ENCODE results near the gene REX1BD. TPM values are rescaled to one million over a fixed set of nuclear protein-coding genes. Genes with fewer than 3 reads are reported as not detected.

REX1BD gene
- total and polyA plus RNA-seq, 2 of the 4 experiments (the other 2 are of a cell fraction) = 14.2 to 44.6 TPM

DNA sequence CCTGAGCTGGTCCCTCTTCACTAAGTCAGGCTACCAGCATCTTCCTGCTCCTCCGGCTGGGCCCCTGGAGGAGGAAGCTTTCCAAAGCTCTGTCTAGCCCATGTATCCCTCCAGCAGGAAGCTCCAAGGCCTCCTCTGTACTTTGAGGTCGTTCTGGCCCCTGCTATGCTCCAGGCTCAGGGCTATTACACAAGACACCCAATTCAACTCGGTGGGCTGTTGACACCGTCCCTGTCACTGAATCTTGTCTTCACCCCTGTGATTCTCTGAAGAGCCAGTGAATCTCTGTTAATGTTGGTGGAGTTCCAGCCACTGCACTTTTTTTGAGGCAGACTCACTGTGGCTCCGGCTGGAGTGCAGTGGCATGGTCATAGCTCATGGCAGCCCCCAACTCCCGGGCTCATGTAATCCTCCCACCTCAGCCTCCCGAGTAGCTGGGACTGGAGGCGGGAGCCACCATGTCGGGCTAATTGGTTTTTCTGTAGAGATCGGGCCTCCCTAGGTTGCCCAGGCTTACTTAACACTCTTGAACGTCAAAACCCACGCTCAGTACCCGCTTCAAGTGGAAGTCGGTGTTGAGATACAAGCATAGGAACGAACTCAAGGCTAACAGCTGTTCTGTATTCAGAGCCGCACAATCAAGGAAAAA is 512 bp upstream of the REX1BD start:
- Histone ChIP-seq H3K9me1 (ENCODE audit: insufficient read depth, low read length) (peaks cover 4% of the 10 kb centered on the region; the same call in 1 of the 2 replicates), H3K56ac (ENCODE audit: extremely low read depth, insufficient read depth, low read length) (no peak overlapping the region), H3K36me3 (ENCODE audit: control insufficient read depth, insufficient read depth, low read length) (peaks cover 4% of the 10 kb centered on the region), H2BK20ac (ENCODE audit: low read depth, low read length) (no peak overlapping the region), H3K9ac (ENCODE audit: low read depth, low read length) (peak overlapping the region; percentile 43), H3K4ac (ENCODE audit: low read depth, low read length) (peak overlapping the region; percentile 73), H3K4me2 (ENCODE audit: low read depth, low read length) (peak overlapping the region; percentile 85), H2BK15ac (ENCODE audit: low read depth, low read length) (no peak overlapping the region), H3K27ac (ENCODE audit: insufficient read depth, low read length) (peak overlapping the region; percentile 52), H3K79me1 (ENCODE audit: low read depth in 1 of 2, low read length in 2 of 2) (peaks cover 6 to 20% of the 10 kb centered on the region in 2 experiments; a peak in 3 of 4 replicates), H2AK5ac (ENCODE audit: low read depth, low read length) (no peak overlapping the region), H2AFZ (replicated peaks; ENCODE audit: low read length, poor library complexity) (peak overlapping the region; percentile 100), H3K14ac (replicated peaks; ENCODE audit: low read depth, low read length) (peak overlapping the region; percentile 62; the same call in 1 of the 2 replicates), H3K9me3 (ENCODE audit: control insufficient read depth, insufficient read depth, low read length) (no peaks in the 10 kb centered on the region), H2AK9ac (replicated peaks; ENCODE audit: low read depth, low read length, poor library complexity) (peak overlapping the region; percentile 98), H4K91ac (ENCODE audit: insufficient read depth, low read depth, low read length) (peak overlapping the region; percentile 22; the same call in 1 of the 2 replicates), H4K5ac (ENCODE audit: low read depth, low read length) (peak overlapping the region; percentile 77), H2BK5ac (ENCODE audit: low read depth, low read length, poor library complexity, severe bottlenecking) (peak overlapping the region; percentile 39), H2BK120ac (ENCODE audit: low read depth, low read length) (peak overlapping the region; percentile 8), H4K8ac (ENCODE audit: low read depth in 2 of 2, low read length in 2 of 2) (peak overlapping the region; percentile 46 to 92), H3K4me1 (ENCODE audit: control insufficient read depth, insufficient read depth, low read length) (peaks cover 5% of the 10 kb centered on the region), H4K20me1 (ENCODE audit: insufficient read depth, low read length) (peaks cover 6% of the 10 kb centered on the region), H3K27me3 (ENCODE audit: control insufficient read depth, insufficient read depth, low read length) (peaks cover 2% of the 10 kb centered on the region; the same call in 1 of the 2 replicates), H3K4me3 (ENCODE audit: insufficient read depth, low read depth, low read length) (peak overlapping the region; percentile 56), H3K23ac (ENCODE audit: low read depth, low read length) (peak overlapping the region; percentile 36; the same call in 1 of the 2 replicates), H3K18ac (ENCODE audit: low read depth, low read length) (peak overlapping the region; percentile 26)
- ChIA-PET POLR2A (ENCODE audit: unreplicated experiment) (no interaction called here), CTCF (interaction anchor here (0.6 to 1.3 kb wide), 3 partner anchors 30 to 189 kb away, joined by 3 to 4 read pairs (median 3); partner anchors contain the start of gene KXD1)
- DNase-seq (no peak), ATAC-seq (ENCODE audit: low read depth) (no peak; the same call in 1 of the 2 replicates)
- 21% methylated on average over 4 of the region's 16 CpGs; no CpG with 5 or more reads in 1 of the 2 experiments for WGBS, 2 experiments (ENCODE audit: extremely low coverage in 2 of 2, insufficient read length in 1 of 2)
- TF ChIP-seq MAZ (IDR thresholded peaks at IDR 0.05; ENCODE audit: borderline replicate concordance, low read depth, low read length) (no peak), RFX5 (IDR thresholded peaks at IDR 0.05; ENCODE audit: low read depth, low read length) (no peak), CEBPB (IDR thresholded peaks at IDR 0.05; ENCODE audit: low read depth, low read length) (no peak)
- in situ Hi-C loops (cut with MboI; ENCODE audit: low sequenced_read_pairs) = no loop called here
- intact Hi-C loops (cut with micrococcal nuclease) = loop anchor here (5.0 kb wide), 2 partner anchors 244 to 329 kb away; partner anchors contain the start of genes COPE, DDX49 and UPF1
- dilution Hi-C loops (cut with HindIII; ENCODE audit: low sequenced_read_pairs, unreplicated experiment) = no loop called here
- BruUV-seq (replicated peaks) = no TSS peak

Measured in IMR-90 (cell line).